HepG2 (cell line): ENCODE data around the gene WDR20. TPM values are rescaled to one million over a fixed set of nuclear protein-coding genes. Genes with fewer than 3 reads are reported as not detected.

Source experiments
- ATAC-seq: fragments of 200-7000 bp; cut with Tn5 transposase; 3 replicates; pipeline ENCODE4 v1.9.1; 2020; ENCODE audit warnings: mild to moderate bottlenecking, moderate library complexity
- BruUV-seq: library from RNA; stranded (reverse); fragments of 400-500 nt; replicated peaks from 2 replicates; lab custom pipeline; 2021; lab: Mats Ljungman, UMichigan
- CTCF ChIA-PET: fragments of 300-600 bp; formaldehyde crosslinking; extraction: SDS; loops from one replicate; lab custom pipeline; 2021; ENCODE audit warnings: low total read pairs, inconsistent platforms, low intra/inter-chr PET ratio; lab: Yijun Ruan, JAX
- POLR2A ChIA-PET: fragments of 350-600 bp; sonication (Branson Sonifier 250); formaldehyde crosslinking; loops from one replicate; lab custom pipeline; 2020; ENCODE audit warnings: antibody characterized with exemption, inconsistent platforms; lab: Yijun Ruan, JAX
- DNase-seq: peaks from one replicate; pipeline ENCODE4 v3.0.0-alpha.2; 2015; ENCODE audit warnings: low spot score
- FAIRE-seq: peaks from 3 replicates; lab custom pipeline; 2011; peaks lifted over from hg19 to GRCh38; lab: Jason Lieb, UNC
- H2AFZ ChIP-seq: one replicate; pipeline ENCODE4 v1.6.1; 2011; ENCODE audit warnings: low read length, inconsistent platforms
- H3K27ac ChIP-seq: fragments of 300-600 bp; 3 replicates; pipeline ENCODE4 v1.8.0; 2011; ENCODE audit warnings: mixed run types, mild to moderate bottlenecking, mixed read lengths, low read length, inconsistent platforms; ENCODE audit not compliant: insufficient read depth; ENCODE audit errors: extremely low read length
- H3K27me3 ChIP-seq, 2 experiments: fragments of 200-600 bp in 1 of 2; 2 replicates in 1 of 2; 3 replicates in 1 of 2; pipeline versions ENCODE4 v1.6.0 to v1.8.0; 2011; ENCODE audit warnings: low read length in 2 of 2, mild to moderate bottlenecking in 2 of 2, moderate library complexity in 2 of 2, inconsistent platforms in 1 of 2; ENCODE audit not compliant: insufficient read depth in 2 of 2, control insufficient read depth in 1 of 2
- H3K36me3 ChIP-seq, 2 experiments: fragments of 200-600 bp in 1 of 2; replicated peaks in 1 of 2; 2 replicates in 1 of 2; 3 replicates in 1 of 2; pipeline versions ENCODE4 v1.5.1 to v1.8.0; 2011; ENCODE audit warnings: low read length in 2 of 2, inconsistent platforms in 1 of 2; ENCODE audit not compliant: insufficient read depth in 2 of 2, control insufficient read depth in 1 of 2
- H3K4me1 ChIP-seq: 2 replicates; pipeline ENCODE4 v1.5.1; 2012; ENCODE audit warnings: low read length, inconsistent platforms; ENCODE audit not compliant: insufficient read depth
- H3K4me2 ChIP-seq: 2 replicates; pipeline ENCODE4 v1.6.0; 2011; ENCODE audit warnings: low read depth, low read length, inconsistent platforms
- H3K4me3 ChIP-seq, 3 experiments: fragments of 200-600 bp in 1 of 3; sonication (generic), shearing (Covaris generic) in 1 of 3; replicated peaks in 1 of 3; 2 replicates each; pipeline ENCODE4 v1.5.1; 2011 to 2016; ENCODE audit warnings: low read length in 3 of 3, inconsistent platforms in 2 of 3, low read depth in 2 of 3, mild to moderate bottlenecking in 2 of 3, control low read depth in 1 of 3, mixed read lengths in 1 of 3; ENCODE audit not compliant: insufficient read depth in 1 of 3
- H3K79me2 ChIP-seq: one replicate; pipeline ENCODE4 v1.6.1; 2011; ENCODE audit warnings: low read length, inconsistent platforms; ENCODE audit not compliant: insufficient read depth
- H3K9ac ChIP-seq: 2 replicates; pipeline ENCODE4 v1.6.0; 2011; ENCODE audit warnings: mild to moderate bottlenecking, low read depth, low read length, inconsistent platforms; ENCODE audit not compliant: insufficient read depth
- H3K9me3 ChIP-seq: 2 replicates; pipeline ENCODE4 v1.5.1; 2012; ENCODE audit warnings: mild to moderate bottlenecking, low read length
- H4K20me1 ChIP-seq: 2 replicates; pipeline ENCODE4 v1.6.0; 2011; ENCODE audit warnings: inconsistent platforms, mild to moderate bottlenecking, low read length, moderate library complexity; ENCODE audit not compliant: insufficient read depth
- ELF3 ChIP-seq: IDR thresholded peaks from 2 replicates; pipeline ENCODE4 v1.6.1; 2016; ENCODE audit warnings: missing genetic modification reagents, missing compliant biosample characterization
- FOXK1 ChIP-seq: sonication (generic); formaldehyde crosslinking; IDR thresholded peaks from 2 replicates; pipeline ENCODE4 v1.4.0; 2020; ENCODE audit warnings: low read depth, missing genetic modification reagents, borderline replicate concordance
- HNF4A ChIP-seq: sonication (generic); formaldehyde crosslinking; IDR thresholded peaks from 2 replicates; pipeline ENCODE4 v1.4.0; 2020; ENCODE audit warnings: missing genetic modification reagents
- NFKBIZ ChIP-seq: IDR thresholded peaks from 2 replicates; pipeline ENCODE4 v1.6.1; 2018; ENCODE audit warnings: missing genetic modification reagents, missing compliant biosample characterization
- SP5 ChIP-seq: IDR thresholded peaks from 2 replicates; pipeline ENCODE4 v1.6.1; 2016; ENCODE audit warnings: low read depth, borderline replicate concordance
- ZNF224 ChIP-seq: sonication (generic); formaldehyde crosslinking; IDR thresholded peaks from 2 replicates; pipeline ENCODE4 v1.5.0; 2020; ENCODE audit warnings: mild to moderate bottlenecking, missing genetic modification reagents
- ZNF235 ChIP-seq: sonication (generic); formaldehyde crosslinking; IDR thresholded peaks from 2 replicates; pipeline ENCODE4 v1.8.1; 2023; ENCODE audit warnings: mild to moderate bottlenecking, missing genetic modification reagents, borderline replicate concordance
- WGBS: methylation state at CpG from one replicate; pipeline ENCODE4 v1.1.6; 2017; ENCODE audit warnings: low lambda C conversion rate; 5-methylcytosine and 5-hydroxymethylcytosine counted together
- in situ Hi-C: cut with HindIII; loops from 2 replicates; pipeline ENCODE4 v1.10.0; 2017; ENCODE audit warnings: low pct_unique_long_range_greater_than_20kb; ENCODE audit not compliant: extremely low pct_ligation_motif_present
- intact Hi-C: fragments of 100-400 bp; cut with micrococcal nuclease; formaldehyde crosslinking; loops from one replicate; pipeline ENCODE4 v1.10.0; 2022; ENCODE audit not compliant: unreplicated experiment
- polyA plus RNA-seq, 8 experiments: library from polyadenylated mRNA; depleted of rRNA in 3 of 8; stranded (reverse) in 7 of 8; unstranded in 1 of 8; fragments of >200 nt; fragmentation: Illumina TruSeq in 4 of 8; extraction: Trizol in 4 of 8; gene quantifications; 2 replicates each; pipeline versions ENCODE4 v1.2.1 to v1.2.3, GENCODE V29; 2011 to 2016; ENCODE audit warnings: low read depth in 4 of 8, missing spikeins in 1 of 8, mixed read lengths in 1 of 8; ENCODE audit not compliant: insufficient read depth in 1 of 8
- total RNA-seq, 5 experiments: library from RNA; depleted of rRNA; stranded (reverse); fragments of >200 nt; fragmentation: Illumina TruSeq; extraction: Trizol; gene quantifications; 2 replicates each; pipeline ENCODE4 v1.2.3, GENCODE V29; 2016; ENCODE audit warnings: low read depth in 1 of 5
- TF ChIP-seq, protein P1 (sequence below): sonication (generic); formaldehyde crosslinking; IDR thresholded peaks from 2 replicates; pipeline ENCODE4 v1.4.0; 2020; ENCODE audit warnings: missing genetic modification reagents; ENCODE audit errors: not compliant biosample characterization

WDR20 gene
- total and polyA plus RNA-seq, 2 of the 13 experiments (the other 11 are each of a cell fraction or from before 2014, with no cell fraction given), result 10.4 to 23.2 TPM

GRCh38 chr14:102249041-102249440 lies 109.3 kb downstream of the WDR20 start (continued):
- TF ChIP-seq NFKBIZ (CRISPR knock-in tag) (no peak), ZNF224 (CRISPR knock-in tag) (no peak), ELF3 (CRISPR knock-in tag) (no peak), FOXK1 (no peak), ZNF235 (CRISPR knock-in tag) (no peak), SP5 (CRISPR knock-in tag) (no peak)

DNA sequence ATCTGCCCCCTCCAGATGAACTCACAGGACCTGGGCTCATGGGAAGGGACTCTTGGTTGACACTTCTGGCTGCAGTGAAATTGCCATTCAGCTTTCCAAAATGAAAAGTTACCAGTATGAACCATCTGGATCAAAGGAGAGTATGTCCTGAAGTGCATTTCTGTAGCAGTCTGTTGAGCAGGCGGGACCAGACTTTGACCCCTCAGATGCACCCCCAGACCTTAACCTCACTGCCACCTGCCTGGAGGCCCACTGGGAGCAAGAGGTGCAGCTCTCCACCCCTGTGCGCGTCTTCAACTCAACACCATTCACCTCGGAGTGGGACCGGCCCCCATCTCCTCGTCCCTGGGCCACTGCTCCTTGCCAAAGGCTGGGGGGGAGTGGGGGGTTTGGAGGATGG lies 110.3 kb downstream of the WDR20 start:
- H3K27me3 ChIP-seq, result no peaks in the 10 kb centered on the region

More for the DNA sequence above, 110.3 kb downstream of the WDR20 start:
- no peak for FAIRE-seq
- in situ Hi-C loops (no loop called here), intact Hi-C loops (no loop called here)
- WGBS, result 92% methylated on average over 5 of the region's 6 CpGs
- H4K20me1 ChIP-seq, result no peaks in the 10 kb centered on the region
- H3K4me3 ChIP-seq, result no peak overlapping the region
- no peak for DNase-seq
- no TSS peak for BruUV-seq
- no peak overlapping the region for H3K9ac ChIP-seq
- TF ChIP-seq, protein P1, sequence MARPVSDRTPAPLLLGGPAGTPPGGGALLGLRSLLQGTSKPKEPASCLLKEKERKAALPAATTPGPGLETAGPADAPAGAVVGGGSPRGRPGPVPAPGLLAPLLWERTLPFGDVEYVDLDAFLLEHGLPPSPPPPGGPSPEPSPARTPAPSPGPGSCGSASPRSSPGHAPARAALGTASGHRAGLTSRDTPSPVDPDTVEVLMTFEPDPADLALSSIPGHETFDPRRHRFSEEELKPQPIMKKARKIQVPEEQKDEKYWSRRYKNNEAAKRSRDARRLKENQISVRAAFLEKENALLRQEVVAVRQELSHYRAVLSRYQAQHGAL (CRISPR knock-in tag), result no peak
- TF ChIP-seq HNF4A (CRISPR knock-in tag), result 0 out of 2 replicates have a peak, but pooled peaks have one; percentile 15
- H3K27ac ChIP-seq, result no peak overlapping the region
- no peak for ATAC-seq
- no peaks in the 10 kb centered on the region for H3K36me3 ChIP-seq
- H2AFZ ChIP-seq, result no peak overlapping the region
- ChIA-PET CTCF (no interaction called here), POLR2A (no interaction called here)
- H3K9me3 ChIP-seq, result no peaks in the 10 kb centered on the region
- no peaks in the 10 kb centered on the region for H3K79me2 ChIP-seq
- H3K4me1 ChIP-seq, result peaks cover 8% of the 10 kb centered on the region
- no peak overlapping the region for H3K4me2 ChIP-seq
